ENCODE results near the gene VAC14. TPM values are rescaled to one million over a fixed set of nuclear protein-coding genes. Genes with fewer than 3 reads are reported as not detected.
A peak's percentile ranks its signal among the peaks of the same experiment; 100 is the strongest.

VAC14 gene
- total RNA-seq, 1 experiment from 2014 or later, result 35.3 TPM

- peaks cover 0 to 6% of the 10 kb centered on the region in 2 experiments; a peak in 2 of 4 replicates for H3K36me3 ChIP-seq (ENCODE audit: control insufficient read depth in 1 of 2, insufficient read depth in 2 of 2, low read length in 2 of 2)
- peak; percentile 12; the same call in 1 of the 2 replicates for ATAC-seq
- ChIA-PET CTCF (no interaction called here), RAD21 (ENCODE audit: low non-redundant PET in 1 of 2, low total read pairs in 2 of 2, uncharacterized antibody in 2 of 2, unreplicated experiment in 2 of 2) (no interaction called here), POLR2A (no interaction called here)
- BruUV-seq (replicated peaks), result no TSS peak
- no peak overlapping the region for H3K27ac ChIP-seq (ENCODE audit: low read depth, low read length)
- no peaks in the 10 kb centered on the region for H3K9me2 ChIP-seq (ENCODE audit: insufficient read depth)
- H3K9me3 ChIP-seq (ENCODE audit: control insufficient read depth in 1 of 2, insufficient read depth in 1 of 2, low read depth in 1 of 2, low read length in 2 of 2), result no peaks in the 10 kb centered on the region
- H3K27me3 ChIP-seq (ENCODE audit: insufficient read depth, low read length), result no peaks in the 10 kb centered on the region
- H4K20me1 ChIP-seq (ENCODE audit: insufficient read depth), result no peaks in the 10 kb centered on the region
- H3K79me2 ChIP-seq (ENCODE audit: insufficient read depth, low read length), result no peaks in the 10 kb centered on the region
- no peak overlapping the region for H3K9ac ChIP-seq (ENCODE audit: low read length)
- H2AFZ ChIP-seq (ENCODE audit: low read depth, low read length, poor library complexity, severe bottlenecking), result no peak overlapping the region
- H3K4me1 ChIP-seq (ENCODE audit: control insufficient read depth in 1 of 2, insufficient read depth in 2 of 2, low read length in 2 of 2), result no peaks in the 10 kb centered on the region
- intact Hi-C loops (cut with micrococcal nuclease), result no loop called here
- no peak overlapping the region for H3K4me2 ChIP-seq (ENCODE audit: low read length)
- TF ChIP-seq CTCF (IDR thresholded peaks at IDR 0.05 in 2 of 3, conservative IDR thresholded peaks at IDR 0.05 in 1 of 3; ENCODE audit: borderline replicate concordance in 1 of 3, insufficient read depth in 1 of 3, low read depth in 2 of 3, low read length in 2 of 3) (no peak), SIN3A (IDR thresholded peaks at IDR 0.05; ENCODE audit: low read depth) (no peak), EGR1 (IDR thresholded peaks at IDR 0.05; ENCODE audit: low read depth) (no peak), CEBPB (IDR thresholded peaks at IDR 0.05; ENCODE audit: low read depth) (no peak), YY1 (IDR thresholded peaks at IDR 0.05; ENCODE audit: extremely low read depth, insufficient replicate concordance, low read depth, low read length) (no peak), POLR2AphosphoS5 (IDR thresholded peaks at IDR 0.05; ENCODE audit: low read depth, low read length) (no peak), JUND (IDR thresholded peaks at IDR 0.05) (no peak), ATF3 (IDR thresholded peaks at IDR 0.05) (no peak), TCF7L2 (IDR thresholded peaks at IDR 0.05; ENCODE audit: borderline replicate concordance, extremely low read depth, insufficient read depth, insufficient read length) (no peak), SP1 (IDR thresholded peaks at IDR 0.05; ENCODE audit: low read depth) (no peak), ZNF274 (IDR thresholded peaks at IDR 0.05; ENCODE audit: low read depth, low read length) (no peak), EZH2phosphoT487 (IDR thresholded peaks at IDR 0.05; ENCODE audit: borderline replicate concordance) (no peak), POLR2A (IDR thresholded peaks at IDR 0.05; ENCODE audit: borderline replicate concordance, extremely low read depth, insufficient read depth, insufficient read length) (no peak), ELF1 (IDR thresholded peaks at IDR 0.05; ENCODE audit: borderline replicate concordance, low read depth) (no peak), REST (IDR thresholded peaks at IDR 0.05; ENCODE audit: low read depth) (no peak)
- no peak for DNase-seq (ENCODE audit: low read depth, low spot score)
- H3K4me3 ChIP-seq (replicated peaks in 1 of 2; ENCODE audit: low read depth in 1 of 2, low read length in 2 of 2), result no peak overlapping the region
Measured at GRCh38 chr16:70660672-70661350, 140.1 kb downstream of the VAC14 start.
